Parathyroid adenoma (tissue), 2 donors: ENCODE results near the gene HCFC2.

Experiments used
- H2AFZ ChIP-seq: fragments of 300-600 bp; sonication (generic); one replicate; pipeline ENCODE4 v1.7.0; 2017; ENCODE audit warnings: antibody characterized with exemption, mild to moderate bottlenecking
- H3K27ac ChIP-seq: fragments of 300-600 bp; sonication (generic); one replicate; pipeline ENCODE4 v1.7.0; 2017
- H3K27me3 ChIP-seq: fragments of 300-600 bp; sonication (generic); one replicate; pipeline ENCODE4 v1.7.0; 2017; ENCODE audit warnings: low read length; ENCODE audit not compliant: control insufficient read depth, insufficient read depth
- H3K36me3 ChIP-seq: fragments of 300-600 bp; sonication (generic); one replicate; pipeline ENCODE4 v1.7.0; 2017; ENCODE audit warnings: low read length; ENCODE audit not compliant: control insufficient read depth, insufficient read depth
- H3K4me1 ChIP-seq: fragments of 300-600 bp; sonication (generic); one replicate; pipeline ENCODE4 v1.7.0; 2017; ENCODE audit warnings: control low read depth
- H3K4me2 ChIP-seq: fragments of 300-600 bp; sonication (generic); one replicate; pipeline ENCODE4 v1.7.0; 2017; ENCODE audit warnings: low read length
- H3K4me3 ChIP-seq: fragments of 300-600 bp; sonication (generic); one replicate; pipeline ENCODE4 v1.7.0; 2017; ENCODE audit warnings: low read depth, low read length
- H3K79me2 ChIP-seq: fragments of 300-600 bp; sonication (generic); one replicate; pipeline ENCODE4 v1.7.0; 2017; ENCODE audit warnings: control low read depth
- H3K9ac ChIP-seq: fragments of 300-600 bp; sonication (generic); one replicate; pipeline ENCODE4 v1.7.0; 2017; ENCODE audit warnings: mild to moderate bottlenecking
- H3K9me3 ChIP-seq: fragments of 300-600 bp; sonication (generic); one replicate; pipeline ENCODE4 v1.7.0; 2017; ENCODE audit warnings: low read length; ENCODE audit not compliant: control insufficient read depth
- CTCF ChIP-seq: fragments of 300-600 bp; sonication (generic); IDR thresholded peaks from one replicate; pipeline ENCODE4 v1.7.0; 2017; ENCODE audit warnings: antibody characterized with exemption, mild to moderate bottlenecking
- donor health status: primary hyperparathyroidism.

HCFC2 gene

GRCh38 chr12:104095289-104095688 lies 31.0 kb downstream of the HCFC2 start:
- Histone ChIP-seq H3K4me3 (no peak overlapping the region), H3K79me2 (no peaks in the 10 kb centered on the region), H2AFZ (no peak overlapping the region), H3K9ac (no peak overlapping the region), H3K36me3 (no peaks in the 10 kb centered on the region), H3K27me3 (no peaks in the 10 kb centered on the region), H3K4me2 (no peak overlapping the region), H3K27ac (no peak overlapping the region), H3K4me1 (no peaks in the 10 kb centered on the region), H3K9me3 (no peaks in the 10 kb centered on the region)
- no peak for TF ChIP-seq CTCF

DNA sequence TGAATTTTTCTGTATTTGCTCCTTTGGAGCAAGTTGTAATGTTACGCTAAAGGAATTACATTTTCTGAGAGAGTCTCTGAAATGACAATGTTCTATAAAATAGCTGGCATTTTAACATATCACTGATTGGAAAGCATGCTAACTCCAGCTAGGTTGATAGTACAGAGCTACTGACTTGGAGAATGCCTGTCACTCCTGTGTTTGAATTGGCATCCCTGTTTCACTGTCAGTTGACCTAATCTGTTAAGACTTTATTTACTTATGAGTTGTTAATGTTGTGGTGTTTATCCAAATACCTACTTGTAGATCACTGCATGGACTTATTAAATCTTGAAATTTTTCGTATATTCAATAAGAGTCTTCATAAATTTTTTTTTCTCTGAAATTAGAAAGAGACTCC lies 33.6 kb downstream of the HCFC2 start:
- Histone ChIP-seq H3K27me3 (no peaks in the 10 kb centered on the region), H3K4me1 (no peaks in the 10 kb centered on the region), H3K9me3 (no peaks in the 10 kb centered on the region), H3K36me3 (no peaks in the 10 kb centered on the region), H3K79me2 (no peaks in the 10 kb centered on the region), H3K4me2 (no peak overlapping the region), H3K27ac (no peak overlapping the region), H3K4me3 (no peak overlapping the region), H3K9ac (no peak overlapping the region), H2AFZ (no peak overlapping the region)
- TF ChIP-seq CTCF, result no peak

DNA sequence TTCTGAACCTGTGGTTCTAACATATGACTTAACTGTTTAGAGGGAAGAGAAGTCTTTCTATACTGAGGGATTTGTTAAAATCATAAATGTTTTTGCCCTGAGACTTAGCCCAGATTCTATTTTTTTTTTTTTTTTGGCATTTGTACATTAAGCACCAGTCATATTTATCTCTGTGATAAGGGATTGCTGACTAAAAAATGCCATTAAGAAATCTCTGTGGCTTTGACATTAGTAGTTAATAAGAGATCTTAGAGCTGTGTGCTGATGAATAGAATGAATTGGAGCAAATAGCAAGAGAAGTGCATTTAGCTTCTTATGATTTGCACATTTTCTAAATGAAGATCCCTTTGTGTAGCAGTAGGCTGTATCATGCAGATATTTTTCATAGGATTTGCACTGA lies 41.1 kb downstream of the HCFC2 start:
- Histone ChIP-seq H3K79me2 (no peaks in the 10 kb centered on the region), H3K4me1 (peaks cover 9% of the 10 kb centered on the region), H3K4me2 (no peak overlapping the region), H3K27ac (no peak overlapping the region), H3K4me3 (no peak overlapping the region), H3K9ac (no peak overlapping the region), H3K9me3 (no peaks in the 10 kb centered on the region), H3K36me3 (no peaks in the 10 kb centered on the region), H3K27me3 (no peaks in the 10 kb centered on the region), H2AFZ (no peak overlapping the region)
- no peak for TF ChIP-seq CTCF

- H3K4me2 ChIP-seq, result no peak overlapping the region
- no peak overlapping the region for H3K4me3 ChIP-seq
- H2AFZ ChIP-seq, result no peak overlapping the region
- no peaks in the 10 kb centered on the region for H3K79me2 ChIP-seq
- H3K27ac ChIP-seq, result no peak overlapping the region
- no peaks in the 10 kb centered on the region for H3K36me3 ChIP-seq
- TF ChIP-seq CTCF, result no peak
- no peak overlapping the region for H3K9ac ChIP-seq
- no peaks in the 10 kb centered on the region for H3K27me3 ChIP-seq
- H3K4me1 ChIP-seq, result peaks cover 9% of the 10 kb centered on the region
- no peaks in the 10 kb centered on the region for H3K9me3 ChIP-seq
Measured at GRCh38 chr12:104106965-104107364, 42.6 kb downstream of the HCFC2 start.

- H3K9me3 ChIP-seq, result no peaks in the 10 kb centered on the region
- H3K4me3 ChIP-seq, result no peak overlapping the region
- peak overlapping the region; percentile 3 for H2AFZ ChIP-seq
- TF ChIP-seq CTCF, result peak; percentile 89
- peaks cover 9% of the 10 kb centered on the region for H3K4me1 ChIP-seq
- H3K27ac ChIP-seq, result no peak overlapping the region
- no peaks in the 10 kb centered on the region for H3K79me2 ChIP-seq
- H3K9ac ChIP-seq, result no peak overlapping the region
- no peaks in the 10 kb centered on the region for H3K27me3 ChIP-seq
- no peaks in the 10 kb centered on the region for H3K36me3 ChIP-seq
- no peak overlapping the region for H3K4me2 ChIP-seq
Measured at GRCh38 chr12:104108755-104109445, 44.6 kb downstream of the HCFC2 start.
